ENCODE measurements around the gene HDHD2.

- TF ChIP-seq GATA3 (IDR thresholded peaks at IDR 0.05; ENCODE audit: low read depth, low read length) (no peak), GATA2 (IDR thresholded peaks at IDR 0.05; ENCODE audit: low read depth, low read length) (no peak)
These were observed 25.1 kb upstream of the HDHD2 start for GRCh38 chr18:47175283-47175897.

Data from SH-SY5Y (cell line).